ENCODE data around the gene C1GALT1C1L. TPM values are rescaled to one million over a fixed set of nuclear protein-coding genes. Genes with fewer than 3 reads are reported as not detected.
"Not testable (repeated sequence)": the region's sequence is repeated elsewhere in the genome, so short reads cannot be mapped to it uniquely, and the experiment has no call there.

The C1GALT1C1L gene
- total RNA-seq, 4 donors from 2014 or later: 1.5 to 3.7 (median 3.7) TPM; not detected in 1

- intact Hi-C loops (cut with DNase I; ENCODE audit: low total_unique reads): no loop called here
- TF ChIP-seq CTCF (IDR thresholded peaks at IDR 0.05) (no peak), POLR2A (IDR thresholded peaks at IDR 0.05) (peak; percentile 95)
- H3K4me3 ChIP-seq: peak within 1 kb of the TSS; percentile 80 to 96
Observed at GRCh38 chr2:43637030-43637803, 39.0 kb downstream of the C1GALT1C1L start, which contains the start of gene PLEKHH2. Gene PLEKHH2 (plus strand): TSS chr2:43637260. CDS start chr2:43644674, 7,414 bp downstream.

GRCh38 chr2:43636621-43637020 lies 39.6 kb downstream of the C1GALT1C1L start:
- DNase-seq: no peak
- Histone ChIP-seq H3K4me3 (peak overlapping the region; percentile 80 to 96), H3K9me3 (no peaks in the 10 kb centered on the region), H3K27ac (peak overlapping the region; percentile 90 to 93), H3K27me3 (no peaks in the 10 kb centered on the region), H3K36me3 (no peaks in the 10 kb centered on the region), H3K4me1 (no peaks in the 10 kb centered on the region)
- TF ChIP-seq CTCF (IDR thresholded peaks at IDR 0.05): no peak
- no peak for TF ChIP-seq POLR2A (IDR thresholded peaks at IDR 0.05)
- intact Hi-C loops (cut with DNase I; ENCODE audit: low total_unique reads): no loop called here

More at GRCh38 chr2:43637030-43637803, 39.0 kb downstream of the C1GALT1C1L start, which contains the start of gene PLEKHH2:
- H3K27ac ChIP-seq: peak within 1 kb of the TSS; percentile 90 to 93
- H3K9me3 ChIP-seq: no peaks in the 10 kb centered on the region
- H3K36me3 ChIP-seq: no peaks in the 10 kb centered on the region
- DNase-seq: peak; percentile 94 to 97
- H3K4me1 ChIP-seq: no peaks in the 10 kb centered on the region
- H3K27me3 ChIP-seq: no peaks in the 10 kb centered on the region

GRCh38 chr2:43636153-43636552 lies 40.1 kb downstream of the C1GALT1C1L start:
- DNase-seq; H3K27me3 ChIP-seq; H3K36me3 ChIP-seq; H3K4me3 ChIP-seq; intact Hi-C loops (cut with DNase I; ENCODE audit: low total_unique reads); H3K9me3 ChIP-seq; H3K4me1 ChIP-seq: not testable (repeated sequence)
- peak overlapping the region; percentile 74 to 82 for H3K27ac ChIP-seq

DNA sequence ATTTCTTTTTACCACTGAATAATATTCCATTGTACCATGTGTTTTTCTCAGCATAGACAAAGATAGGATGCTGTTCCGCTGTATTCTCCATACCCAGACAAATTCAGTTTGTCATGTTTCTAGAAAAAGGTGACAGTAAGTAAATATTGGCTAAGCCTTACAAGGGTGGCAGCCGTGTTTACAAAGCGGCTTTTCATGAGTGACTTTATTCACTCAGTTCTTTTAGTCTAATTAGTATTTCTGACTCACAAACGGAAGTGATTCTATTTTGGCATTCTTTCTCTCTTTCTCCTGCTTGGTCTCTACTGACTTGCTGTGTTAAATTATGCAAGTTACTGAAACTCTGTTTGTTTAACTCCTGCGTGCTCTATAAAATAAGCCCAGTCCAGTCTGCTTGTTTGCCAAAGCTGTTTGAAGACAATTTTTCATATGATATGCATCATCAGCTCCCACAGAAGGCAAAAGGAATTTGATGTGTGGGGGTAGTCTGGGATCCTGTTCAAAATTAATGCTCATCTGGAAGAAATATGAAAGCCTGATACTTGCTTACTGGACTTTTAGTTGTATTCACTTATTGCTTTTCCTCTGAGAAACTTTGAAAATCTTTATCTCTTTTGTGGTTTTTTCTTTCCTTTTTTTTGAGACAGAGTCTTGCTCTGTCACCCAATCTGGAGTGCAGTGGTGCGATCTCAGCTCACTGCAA lies 41.5 kb downstream of the C1GALT1C1L start:
- Histone ChIP-seq H3K27me3 (no peaks in the 10 kb centered on the region), H3K27ac (peak overlapping the region; percentile 74 to 82), H3K36me3 (no peaks in the 10 kb centered on the region), H3K4me3 (no peak overlapping the region), H3K4me1 (no peaks in the 10 kb centered on the region), H3K9me3 (no peaks in the 10 kb centered on the region)
- peak in 1 of 2 donors; percentile 30 for DNase-seq
- TF ChIP-seq POLR2A (IDR thresholded peaks at IDR 0.05) (no peak), CTCF (IDR thresholded peaks at IDR 0.05) (no peak)
- intact Hi-C loops (cut with DNase I; ENCODE audit: low total_unique reads): no loop called here

DNA sequence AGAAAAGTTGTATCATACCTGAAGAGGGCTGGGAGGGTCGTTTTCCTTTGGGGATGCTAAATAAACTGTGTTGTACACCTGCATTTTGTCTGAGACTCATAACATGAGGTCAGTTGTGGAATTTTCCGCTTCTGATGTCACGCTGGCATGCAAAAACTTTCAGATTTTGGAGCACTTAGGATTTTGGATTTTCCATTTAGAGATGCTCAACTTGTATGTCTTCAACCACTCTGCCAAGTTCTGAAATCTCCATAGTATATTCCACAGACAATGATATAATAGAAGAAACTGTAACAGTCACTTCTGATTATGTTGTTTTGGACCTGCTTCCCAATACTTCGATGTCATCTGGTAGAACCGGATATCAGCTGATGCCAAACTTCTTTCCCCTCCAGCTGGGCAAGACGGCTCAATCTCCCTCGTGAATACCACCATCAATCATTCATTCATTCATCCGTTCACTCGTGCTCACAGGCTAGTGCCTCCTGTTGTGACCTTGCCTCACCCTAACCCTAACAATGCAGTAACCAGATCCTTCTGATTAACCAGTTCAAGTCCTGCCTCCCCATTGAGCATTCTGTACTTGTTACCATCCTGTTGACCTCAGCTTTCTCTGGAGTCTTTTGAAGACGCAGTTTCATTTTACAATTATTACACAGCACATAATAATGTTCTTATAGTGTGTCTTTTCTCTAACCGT lies 44.5 kb downstream of the C1GALT1C1L start:
- Histone ChIP-seq H3K36me3 (no peaks in the 10 kb centered on the region), H3K27me3 (no peaks in the 10 kb centered on the region), H3K27ac (no peak overlapping the region), H3K4me1 (no peaks in the 10 kb centered on the region), H3K9me3 (no peaks in the 10 kb centered on the region), H3K4me3 (no peak overlapping the region)
- intact Hi-C loops (cut with DNase I; ENCODE audit: low total_unique reads): no loop called here
- DNase-seq: no peak
- TF ChIP-seq POLR2A (IDR thresholded peaks at IDR 0.05) (no peak), CTCF (IDR thresholded peaks at IDR 0.05) (no peak)

Other genes starting within 250 kb of the C1GALT1C1L start
- 10 to 100 TPM; 31.2 to 68.8 (median 54.9) TPM for gene THADA, start 80.4 kb downstream of the C1GALT1C1L start, total RNA-seq
- gene PLEKHH2, start 39.2 kb downstream of the C1GALT1C1L start, total RNA-seq: 100 to 1,000 TPM in 1 of 4 donors, 10 to 100 TPM in 3; 47.1 to 124 (median 74.8) TPM
- 10 to 100 TPM; 27.0 to 83.8 (median 62.4) TPM for gene DYNC2LI1, start 97.6 kb upstream of the C1GALT1C1L start, total RNA-seq
- not detected for gene ABCG5, start 162.4 kb upstream of the C1GALT1C1L start, total RNA-seq
- gene ABCG8, start 162.5 kb upstream of the C1GALT1C1L start, total RNA-seq: under 1 TPM in 1 of 4 donors, not detected in 3; 0.09 TPM